H9 (cell line): ENCODE results near the gene TMEM132D. TPM values are rescaled to one million over a fixed set of nuclear protein-coding genes. Genes with fewer than 3 reads are reported as not detected.

ENCODE experiments used
- DNase-seq: peaks from one replicate; pipeline ENCODE4 v3.0.0-alpha.2; 2017
- H2AFZ ChIP-seq: one replicate; pipeline ENCODE4 v1.6.1; 2013; ENCODE audit warnings: mild to moderate bottlenecking, low read length, control low read depth, moderate library complexity
- H2AK5ac ChIP-seq: 2 replicates; pipeline ENCODE4 v1.6.1; 2013; ENCODE audit warnings: low read length, control low read depth, mixed read lengths; ENCODE audit not compliant: insufficient read length
- H2BK120ac ChIP-seq: one replicate; pipeline ENCODE4 v1.6.1; 2013; ENCODE audit warnings: low read depth, mild to moderate bottlenecking, low read length, control low read depth, inconsistent platforms; ENCODE audit not compliant: poor library complexity, severe bottlenecking
- H2BK12ac ChIP-seq: 2 replicates; pipeline ENCODE4 v1.6.1; 2013; ENCODE audit warnings: low read length, control low read depth, mixed read lengths, low read depth; ENCODE audit not compliant: insufficient read length
- H2BK15ac ChIP-seq: 2 replicates; pipeline ENCODE4 v1.6.1; 2013; ENCODE audit warnings: low read depth, low read length, control low read depth
- H2BK20ac ChIP-seq: one replicate; pipeline ENCODE4 v1.6.1; 2013; ENCODE audit warnings: low read depth, mild to moderate bottlenecking, low read length, control low read depth, inconsistent platforms; ENCODE audit not compliant: poor library complexity, severe bottlenecking
- H2BK5ac ChIP-seq: 2 replicates; pipeline ENCODE4 v1.6.1; 2013; ENCODE audit warnings: low read length, control low read depth, mixed read lengths; ENCODE audit not compliant: insufficient read length
- H3K14ac ChIP-seq: 2 replicates; pipeline ENCODE4 v1.6.1; 2013; ENCODE audit warnings: low read length, control low read depth; ENCODE audit not compliant: insufficient read depth
- H3K18ac ChIP-seq: 2 replicates; pipeline ENCODE4 v1.6.1; 2013; ENCODE audit warnings: low read depth, mild to moderate bottlenecking, mixed read lengths, low read length, control low read depth; ENCODE audit not compliant: insufficient read length
- H3K23ac ChIP-seq: 2 replicates; pipeline ENCODE4 v1.6.1; 2013; ENCODE audit warnings: low read length, control low read depth, mixed read lengths, low read depth; ENCODE audit not compliant: insufficient read length
- H3K23me2 ChIP-seq: 2 replicates; pipeline ENCODE4 v1.6.1; 2013; ENCODE audit warnings: low read depth, mild to moderate bottlenecking, mixed read lengths, low read length, control low read depth; ENCODE audit not compliant: insufficient read length, poor library complexity, severe bottlenecking
- H3K27ac ChIP-seq: 2 replicates; pipeline ENCODE4 v1.5.1; 2013; ENCODE audit warnings: low read length, control low read depth, mixed read lengths, low read depth; ENCODE audit not compliant: insufficient read length
- H3K27me3 ChIP-seq: 2 replicates; pipeline ENCODE4 v1.6.1; 2013; ENCODE audit warnings: low read length, control low read depth, inconsistent platforms; ENCODE audit not compliant: insufficient read depth
- H3K4ac ChIP-seq: 2 replicates; pipeline ENCODE4 v1.6.1; 2013; ENCODE audit warnings: low read depth, mild to moderate bottlenecking, control low read depth, inconsistent platforms, low read length, moderate library complexity
- H3K4me1 ChIP-seq: 2 replicates; pipeline ENCODE4 v1.6.1; 2013; ENCODE audit warnings: low read length, control low read depth, inconsistent platforms; ENCODE audit not compliant: insufficient read depth
- H3K4me2 ChIP-seq: 2 replicates; pipeline ENCODE4 v1.6.1; 2013; ENCODE audit warnings: low read length, control low read depth, mixed read lengths; ENCODE audit not compliant: insufficient read length, insufficient read depth
- H3K56ac ChIP-seq: 2 replicates; pipeline ENCODE4 v1.6.1; 2013; ENCODE audit warnings: low read depth, mild to moderate bottlenecking, mixed read lengths, low read length, control low read depth; ENCODE audit not compliant: insufficient read length
- H3K79me1 ChIP-seq: 2 replicates; pipeline ENCODE4 v1.6.1; 2013; ENCODE audit warnings: low read depth, mild to moderate bottlenecking, moderate library complexity, low read length, control low read depth, inconsistent platforms; ENCODE audit not compliant: insufficient read depth, poor library complexity, severe bottlenecking
- H3K79me2 ChIP-seq: 2 replicates; pipeline ENCODE4 v1.6.1; 2013; ENCODE audit warnings: low read length, control low read depth, inconsistent platforms; ENCODE audit not compliant: insufficient read depth
- H3K9ac ChIP-seq: 2 replicates; pipeline ENCODE4 v1.6.1; 2013; ENCODE audit warnings: low read length, control low read depth, mixed read lengths; ENCODE audit not compliant: insufficient read length; ENCODE audit errors: extremely low read depth
- H3K9me3 ChIP-seq: one replicate; pipeline ENCODE4 v1.6.1; 2013; ENCODE audit warnings: low read depth, low read length, inconsistent platforms; ENCODE audit not compliant: control insufficient read depth
- H3T11ph ChIP-seq: one replicate; pipeline ENCODE4 v1.6.1; 2013; ENCODE audit warnings: mild to moderate bottlenecking, low read length, control low read depth, inconsistent platforms
- H4K20me1 ChIP-seq: one replicate; pipeline ENCODE4 v1.6.1; 2013; ENCODE audit not compliant: control insufficient read depth, insufficient read length, insufficient read depth
- H4K5ac ChIP-seq: 2 replicates; pipeline ENCODE4 v1.6.1; 2013; ENCODE audit warnings: low read depth, mild to moderate bottlenecking, mixed read lengths, low read length, control low read depth; ENCODE audit not compliant: insufficient read length
- H4K8ac ChIP-seq: replicated peaks from 2 replicates; pipeline ENCODE4 v1.6.1; 2013; ENCODE audit warnings: low read length, control low read depth, mixed read lengths, low read depth; ENCODE audit not compliant: insufficient read length
- H4K91ac ChIP-seq: 2 replicates; pipeline ENCODE4 v1.6.1; 2013; ENCODE audit warnings: low read depth, mild to moderate bottlenecking, moderate library complexity, mixed read lengths, low read length, control low read depth; ENCODE audit not compliant: insufficient read length
- H3K27ac Mint-ChIP-seq, 3 experiments: 2 replicates in 2 of 3; 3 replicates in 1 of 3; pipeline ENCODE4 v1.8.0; 2020 to 2021; ENCODE audit warnings: mixed read lengths in 3 of 3, mild to moderate bottlenecking in 1 of 3, moderate library complexity in 1 of 3
- H3K27me3 Mint-ChIP-seq: 2 replicates; pipeline ENCODE4 v1.8.0; 2021; ENCODE audit warnings: low read depth, mild to moderate bottlenecking, moderate library complexity, mixed read lengths
- H3K36me3 Mint-ChIP-seq, 3 experiments: 2 replicates in 2 of 3; 3 replicates in 1 of 3; pipeline ENCODE4 v1.8.0; 2020 to 2021; ENCODE audit warnings: low read depth in 3 of 3, mixed read lengths in 3 of 3; ENCODE audit not compliant: insufficient read depth in 1 of 3
- H3K4me1 Mint-ChIP-seq, 2 experiments: 2 replicates each; pipeline ENCODE4 v1.8.0; 2020; ENCODE audit warnings: mixed read lengths in 2 of 2
- H3K4me3 Mint-ChIP-seq, 2 experiments: 2 replicates in 1 of 2; 3 replicates in 1 of 2; pipeline ENCODE4 v1.8.0; 2020 to 2021; ENCODE audit warnings: mild to moderate bottlenecking in 2 of 2, mixed read lengths in 2 of 2, moderate library complexity in 1 of 2
- H3K9me3 Mint-ChIP-seq, 2 experiments: 2 replicates in 1 of 2; 3 replicates in 1 of 2; pipeline ENCODE4 v1.8.0; 2020; ENCODE audit warnings: mild to moderate bottlenecking in 2 of 2, mixed read lengths in 2 of 2, moderate library complexity in 1 of 2
- CTCF ChIP-seq: fragments of 200-600 bp; sonication (generic); conservative IDR thresholded peaks from 3 replicates; pipeline ENCODE4 v1.8.0; 2021; ENCODE audit warnings: antibody characterized with exemption, mild to moderate bottlenecking
- WGBS: extraction: QIAGEN DNeasy Blood & Tissue Kit; methylation state at CpG from one replicate; pipeline ENCODE4 v1.1.7; 2013; ENCODE audit warnings: missing lambda C conversion rate, low lambda C conversion rate, mixed read lengths; ENCODE audit not compliant: insufficient read length; ENCODE audit errors: extremely low coverage; 5-methylcytosine and 5-hydroxymethylcytosine counted together
- total RNA-seq: library from RNA; stranded (reverse); gene quantifications from 2 replicates; pipeline ENCODE4 v1.2.1, GENCODE V29; 2021

Gene TMEM132D
- total RNA-seq, 1 experiment from 2014 or later, result 6.1 TPM

GRCh38 chr12:129076441-129077320, 827.1 kb downstream of the TMEM132D start:
- H3K4me3 Mint-ChIP-seq, result no peak overlapping the region

More at GRCh38 chr12:129076441-129077320, 827.1 kb downstream of the TMEM132D start:
- no peak overlapping the region for H2BK20ac ChIP-seq
- no CpG with 5 or more reads among the region's 13 CpGs for WGBS
- H3K4me2 ChIP-seq, result no peak overlapping the region
- no peak overlapping the region for H2BK12ac ChIP-seq
- H4K5ac ChIP-seq, result no peak overlapping the region
- H3K9me3 ChIP-seq, result no peaks in the 10 kb centered on the region
- no peak overlapping the region for H3K23ac ChIP-seq
- no peaks in the 10 kb centered on the region for H3K4me1 Mint-ChIP-seq
- H4K8ac ChIP-seq, result no peak overlapping the region
- H3K36me3 Mint-ChIP-seq, result peaks cover 0 to 5% (median 0%) of the 10 kb centered on the region in 3 experiments; a peak in 4 of 7 replicates
- H3K27ac ChIP-seq, result no peak overlapping the region
- H3K9ac ChIP-seq, result no peak overlapping the region
- no peak overlapping the region for H2BK15ac ChIP-seq
- H3K27ac Mint-ChIP-seq, result no peak overlapping the region
- no peak overlapping the region for H3K18ac ChIP-seq
- no peaks in the 10 kb centered on the region for H3K9me3 Mint-ChIP-seq
- no peaks in the 10 kb centered on the region for H3K23me2 ChIP-seq
- TF ChIP-seq CTCF, result no peak
- no peak overlapping the region for H3T11ph ChIP-seq
- H3K79me2 ChIP-seq, result no peaks in the 10 kb centered on the region
- H2AFZ ChIP-seq, result no peak overlapping the region
- H3K4ac ChIP-seq, result no peak overlapping the region
- no peak overlapping the region for H3K56ac ChIP-seq
- no peaks in the 10 kb centered on the region for H4K20me1 ChIP-seq
- no peaks in the 10 kb centered on the region; the same call in 1 of the 2 replicates for H3K27me3 Mint-ChIP-seq
- no peak overlapping the region for H2AK5ac ChIP-seq
- no peak overlapping the region for H2BK120ac ChIP-seq
- no peak for DNase-seq
- H3K79me1 ChIP-seq, result no peaks in the 10 kb centered on the region
- no peak overlapping the region for H4K91ac ChIP-seq
- H3K4me1 ChIP-seq, result no peaks in the 10 kb centered on the region
- H3K27me3 ChIP-seq, result no peaks in the 10 kb centered on the region
- H3K14ac ChIP-seq, result no peak overlapping the region
- H2BK5ac ChIP-seq, result no peak overlapping the region
